Ectodermal cell (in vitro differentiated cells): ENCODE results near the gene GOLGA6D.
"Not testable (repeated sequence)": the region's sequence is repeated elsewhere in the genome, so short reads cannot be mapped to it uniquely, and the experiment has no call there.

ENCODE experiments used
- H3K27ac ChIP-seq: 2 replicates; pipeline ENCODE4 v1.7.0; 2013; ENCODE audit warnings: mild to moderate bottlenecking, low read depth, low read length; ENCODE audit not compliant: insufficient read depth, poor library complexity, severe bottlenecking
- H3K27me3 ChIP-seq: 2 replicates; pipeline ENCODE4 v1.7.0; 2013; ENCODE audit warnings: mild to moderate bottlenecking, low read length; ENCODE audit not compliant: insufficient read depth, control insufficient read depth, poor library complexity, severe bottlenecking
- H3K36me3 ChIP-seq: one replicate; pipeline ENCODE4 v1.7.0; 2013; ENCODE audit warnings: low read length; ENCODE audit not compliant: control insufficient read depth, insufficient read depth
- H3K4me1 ChIP-seq: one replicate; pipeline ENCODE4 v1.7.0; 2013; ENCODE audit warnings: low read length; ENCODE audit not compliant: control insufficient read depth, insufficient read depth
- H3K4me3 ChIP-seq: 2 replicates; pipeline ENCODE4 v1.7.0; 2013; ENCODE audit warnings: low read depth, low read length, control low read depth; ENCODE audit not compliant: insufficient read depth
- H3K9me3 ChIP-seq: 2 replicates; pipeline ENCODE4 v1.7.0; 2013; ENCODE audit warnings: mild to moderate bottlenecking, low read length, moderate library complexity; ENCODE audit not compliant: control insufficient read depth
- WGBS, 2 experiments: methylation state at CpG; one replicate each; pipeline ENCODE4 v1.1.7; 2013; ENCODE audit warnings: missing lambda C conversion rate in 2 of 2; 5-methylcytosine and 5-hydroxymethylcytosine counted together

GOLGA6D gene

GRCh38 chr15:75249726-75250125 lies 32.9 kb upstream of the GOLGA6D start:
- WGBS, 2 experiments, result 63 to 73% methylated on average over 2 to 3 of the region's 4 CpGs
- Histone ChIP-seq H3K36me3 (no peaks in the 10 kb centered on the region), H3K27me3 (no peaks in the 10 kb centered on the region), H3K27ac (no peak overlapping the region), H3K4me3 (no peak overlapping the region), H3K4me1 (no peaks in the 10 kb centered on the region), H3K9me3 (no peaks in the 10 kb centered on the region)

GRCh38 chr15:75251343-75251742 lies 31.3 kb upstream of the GOLGA6D start:
- not testable (repeated sequence) for H3K9me3 ChIP-seq, H3K36me3 ChIP-seq, H3K4me1 ChIP-seq, H3K4me3 ChIP-seq, H3K27ac ChIP-seq, H3K27me3 ChIP-seq
- 90 to 92% methylated on average over 3 to 4 of the region's 4 CpGs for WGBS, 2 experiments

GRCh38 chr15:75252285-75252684 lies 30.4 kb upstream of the GOLGA6D start:
- not testable (repeated sequence) for H3K4me1 ChIP-seq, H3K4me3 ChIP-seq, H3K27ac ChIP-seq, H3K9me3 ChIP-seq, H3K36me3 ChIP-seq, H3K27me3 ChIP-seq
- 82 to 83% methylated on average over 4 of the region's 4 CpGs for WGBS, 2 experiments

- not testable (repeated sequence) for H3K4me3 ChIP-seq, H3K27ac ChIP-seq, H3K27me3 ChIP-seq, H3K4me1 ChIP-seq, H3K9me3 ChIP-seq, H3K36me3 ChIP-seq
- WGBS, 2 experiments, result no CpG with 5 or more reads among the region's 2 CpGs
Measured at GRCh38 chr15:75258034-75258433, 24.6 kb upstream of the GOLGA6D start, which contains the start of gene GOLGA6C. GOLGA6C (plus strand) TSS chr15:75258334; CDS start chr15:75258599, 265 bp downstream.

- not testable (repeated sequence) for H3K27ac ChIP-seq, H3K9me3 ChIP-seq, H3K4me1 ChIP-seq, H3K27me3 ChIP-seq, H3K4me3 ChIP-seq, H3K36me3 ChIP-seq
- WGBS, 2 experiments, result 86 to 91% methylated on average over 5 of the region's 16 CpGs
Measured at GRCh38 chr15:75258620-75259343, 23.9 kb upstream of the GOLGA6D start.

GRCh38 chr15:75259873-75260272 lies 22.8 kb upstream of the GOLGA6D start:
- not testable (repeated sequence) for H3K27ac ChIP-seq, H3K4me3 ChIP-seq, H3K27me3 ChIP-seq, H3K9me3 ChIP-seq, H3K4me1 ChIP-seq, H3K36me3 ChIP-seq
- WGBS, 2 experiments, result no CpG with 5 or more reads among the region's 3 CpGs

GRCh38 chr15:75273751-75274359 lies 8.8 kb upstream of the GOLGA6D start:
- not testable (repeated sequence) for H3K27me3 ChIP-seq, H3K4me3 ChIP-seq, H3K9me3 ChIP-seq, H3K36me3 ChIP-seq, H3K4me1 ChIP-seq, H3K27ac ChIP-seq
- WGBS, 2 experiments, result no CpG with 5 or more reads among the region's 8 CpGs

- not testable (repeated sequence) for H3K4me1 ChIP-seq, H3K36me3 ChIP-seq, H3K9me3 ChIP-seq, H3K27me3 ChIP-seq, H3K4me3 ChIP-seq, H3K27ac ChIP-seq
- WGBS, 2 experiments, result 69 to 79% methylated on average over 3 of the region's 5 CpGs
Measured at GRCh38 chr15:75274509-75275107, 8.0 kb upstream of the GOLGA6D start.

GRCh38 chr15:75275617-75276016 lies 7.0 kb upstream of the GOLGA6D start:
- not testable (repeated sequence) for H3K36me3 ChIP-seq, H3K4me1 ChIP-seq, H3K9me3 ChIP-seq, H3K4me3 ChIP-seq, H3K27ac ChIP-seq, H3K27me3 ChIP-seq
- WGBS, 2 experiments, result 67 to 68% methylated on average over 3 of the region's 3 CpGs

- not testable (repeated sequence) for H3K27me3 ChIP-seq, H3K9me3 ChIP-seq, H3K36me3 ChIP-seq, H3K27ac ChIP-seq, H3K4me1 ChIP-seq, H3K4me3 ChIP-seq
- WGBS, 2 experiments, result 0 to 11% methylated on average over 1 of the region's 1 CpG
Measured at GRCh38 chr15:75278497-75278896, 4.1 kb upstream of the GOLGA6D start.
